ENCODE results near the gene ACTN1. TPM values are rescaled to one million over a fixed set of nuclear protein-coding genes. Genes with fewer than 3 reads are reported as not detected.

The ACTN1 gene
- polyA plus RNA-seq, 3 donors, result 41.4 to 75.0 (median 69.4) TPM

DNA sequence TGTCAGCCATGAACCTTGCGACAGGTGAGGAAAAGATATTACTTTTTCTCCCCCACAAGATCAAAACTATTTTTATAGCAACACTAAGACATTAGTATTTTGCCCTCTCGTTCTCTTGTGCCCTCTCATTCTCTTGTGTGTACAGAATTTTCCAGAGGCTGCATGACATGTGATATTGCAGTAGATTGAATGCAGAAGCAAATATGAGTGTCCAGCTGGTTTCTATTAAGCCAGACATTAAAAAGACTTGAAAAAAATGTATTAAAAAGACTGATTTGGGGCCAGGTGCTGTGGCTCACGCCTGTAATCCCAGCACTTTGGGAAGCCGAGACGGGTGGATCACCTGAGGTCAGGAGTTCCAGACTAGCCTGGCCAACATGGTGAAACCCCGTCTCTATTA is 122.5 kb downstream of the ACTN1 start:
- TF ChIP-seq, protein P1, sequence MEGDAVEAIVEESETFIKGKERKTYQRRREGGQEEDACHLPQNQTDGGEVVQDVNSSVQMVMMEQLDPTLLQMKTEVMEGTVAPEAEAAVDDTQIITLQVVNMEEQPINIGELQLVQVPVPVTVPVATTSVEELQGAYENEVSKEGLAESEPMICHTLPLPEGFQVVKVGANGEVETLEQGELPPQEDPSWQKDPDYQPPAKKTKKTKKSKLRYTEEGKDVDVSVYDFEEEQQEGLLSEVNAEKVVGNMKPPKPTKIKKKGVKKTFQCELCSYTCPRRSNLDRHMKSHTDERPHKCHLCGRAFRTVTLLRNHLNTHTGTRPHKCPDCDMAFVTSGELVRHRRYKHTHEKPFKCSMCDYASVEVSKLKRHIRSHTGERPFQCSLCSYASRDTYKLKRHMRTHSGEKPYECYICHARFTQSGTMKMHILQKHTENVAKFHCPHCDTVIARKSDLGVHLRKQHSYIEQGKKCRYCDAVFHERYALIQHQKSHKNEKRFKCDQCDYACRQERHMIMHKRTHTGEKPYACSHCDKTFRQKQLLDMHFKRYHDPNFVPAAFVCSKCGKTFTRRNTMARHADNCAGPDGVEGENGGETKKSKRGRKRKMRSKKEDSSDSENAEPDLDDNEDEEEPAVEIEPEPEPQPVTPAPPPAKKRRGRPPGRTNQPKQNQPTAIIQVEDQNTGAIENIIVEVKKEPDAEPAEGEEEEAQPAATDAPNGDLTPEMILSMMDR (IDR thresholded peaks at IDR 0.05), result no peak
- H3K4me1 Mint-ChIP-seq, result no peaks in the 10 kb centered on the region
- no peaks in the 10 kb centered on the region for H4K20me1 ChIP-seq (ENCODE audit: insufficient read depth, low read length)
- intact Hi-C loops (cut with micrococcal nuclease), result no loop called here
- no peak overlapping the region for H3K4me2 ChIP-seq (replicated peaks; ENCODE audit: extremely low read depth, low read length, poor library complexity, severe bottlenecking)
- no peaks in the 10 kb centered on the region for H3K4me1 ChIP-seq (ENCODE audit: control insufficient read depth in 1 of 2, insufficient read depth in 2 of 2, low read length in 2 of 2)
- no peak overlapping the region for H3K4me3 ChIP-seq (replicated peaks in 1 of 3; ENCODE audit: low read depth in 2 of 3, low read length in 3 of 3)
- no peak overlapping the region for H3K9ac ChIP-seq (ENCODE audit: insufficient read depth, low read length, poor library complexity, severe bottlenecking)
- H3K27me3 Mint-ChIP-seq (ENCODE audit: low read depth in 3 of 3), result peaks cover 0 to 2% (median 1%) of the 10 kb centered on the region in 3 donors
- H3K36me3 ChIP-seq (replicated peaks in 1 of 2; ENCODE audit: control insufficient read depth in 1 of 2, insufficient read depth in 2 of 2, low read length in 2 of 2), result no peaks in the 10 kb centered on the region
- no peak overlapping the region for H3K4me3 Mint-ChIP-seq
- peak overlapping the region in 1 of 7 donors; percentile 42 for H3K27ac Mint-ChIP-seq
- H3K27ac ChIP-seq (ENCODE audit: low read depth in 1 of 2, low read length in 2 of 2), result no peak overlapping the region
- H3K79me2 ChIP-seq (ENCODE audit: insufficient read depth, low read length), result no peaks in the 10 kb centered on the region
- H3K36me3 Mint-ChIP-seq, result no peaks in the 10 kb centered on the region
- no peak overlapping the region for H2AFZ ChIP-seq (ENCODE audit: insufficient read depth, low read depth, low read length, poor library complexity, severe bottlenecking)
- DNase-seq, result no peak
- WGBS (ENCODE audit: insufficient coverage), result 91% methylated on average over 4 of the region's 6 CpGs
- peaks cover 4 to 18% of the 10 kb centered on the region in 2 donors for H3K9me3 ChIP-seq (replicated peaks in 1 of 2; ENCODE audit: control insufficient read depth in 1 of 2, insufficient read depth in 1 of 2, low read length in 2 of 2)
- no peaks in the 10 kb centered on the region for H3K27me3 ChIP-seq (ENCODE audit: control insufficient read depth in 2 of 2, insufficient read depth in 2 of 2, low read length in 2 of 2)
- peaks cover 3 to 18% (median 11%) of the 10 kb centered on the region in 7 donors for H3K9me3 Mint-ChIP-seq

DNA sequence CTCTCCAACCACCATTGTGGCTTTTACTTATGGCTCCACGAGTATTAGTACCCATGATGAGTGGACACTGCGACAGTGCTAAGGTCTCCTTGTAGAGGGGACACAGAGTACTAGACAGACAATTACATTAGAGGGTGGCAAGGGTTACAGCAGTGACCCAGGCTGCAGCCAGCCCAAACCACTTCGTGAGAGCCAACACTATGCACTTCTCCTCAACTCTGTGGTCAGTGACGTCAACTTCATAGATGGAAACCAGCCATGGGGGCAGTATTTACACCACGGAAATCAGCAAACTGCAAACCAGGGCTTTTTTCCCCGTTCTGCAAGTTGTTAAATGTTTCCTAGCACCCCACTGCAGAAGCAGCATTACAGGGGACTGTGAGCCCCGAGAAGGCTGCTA is 124.7 kb downstream of the ACTN1 start:
- Histone ChIP-seq H3K27ac (ENCODE audit: low read depth in 1 of 2, low read length in 2 of 2) (no peak overlapping the region), H3K4me3 (replicated peaks in 1 of 3; ENCODE audit: low read depth in 2 of 3, low read length in 3 of 3) (no peak overlapping the region), H2AFZ (ENCODE audit: insufficient read depth, low read depth, low read length, poor library complexity, severe bottlenecking) (no peak overlapping the region), H3K4me1 (ENCODE audit: control insufficient read depth in 1 of 2, insufficient read depth in 2 of 2, low read length in 2 of 2) (no peaks in the 10 kb centered on the region), H3K27me3 (ENCODE audit: control insufficient read depth in 2 of 2, insufficient read depth in 2 of 2, low read length in 2 of 2) (no peaks in the 10 kb centered on the region), H3K4me2 (replicated peaks; ENCODE audit: extremely low read depth, low read length, poor library complexity, severe bottlenecking) (no peak overlapping the region), H3K79me2 (ENCODE audit: insufficient read depth, low read length) (no peaks in the 10 kb centered on the region), H3K9ac (ENCODE audit: insufficient read depth, low read length, poor library complexity, severe bottlenecking) (no peak overlapping the region), H3K9me3 (replicated peaks in 1 of 2; ENCODE audit: control insufficient read depth in 1 of 2, insufficient read depth in 1 of 2, low read length in 2 of 2) (peaks cover 4 to 18% of the 10 kb centered on the region in 2 donors), H3K36me3 (replicated peaks in 1 of 2; ENCODE audit: control insufficient read depth in 1 of 2, insufficient read depth in 2 of 2, low read length in 2 of 2) (no peaks in the 10 kb centered on the region), H4K20me1 (ENCODE audit: insufficient read depth, low read length) (no peaks in the 10 kb centered on the region)
- H3K36me3 Mint-ChIP-seq, result no peaks in the 10 kb centered on the region
- no peak for DNase-seq
- H3K9me3 Mint-ChIP-seq, result peaks cover 3 to 18% (median 11%) of the 10 kb centered on the region in 7 donors
- no peak overlapping the region for H3K27ac Mint-ChIP-seq
- WGBS (ENCODE audit: insufficient coverage), result 79% methylated on average over 4 of the region's 7 CpGs
- TF ChIP-seq, protein P1 (IDR thresholded peaks at IDR 0.05), result no peak
- intact Hi-C loops (cut with micrococcal nuclease), result no loop called here
- H3K4me3 Mint-ChIP-seq, result no peak overlapping the region
- H3K4me1 Mint-ChIP-seq, result no peaks in the 10 kb centered on the region
- H3K27me3 Mint-ChIP-seq (ENCODE audit: low read depth in 3 of 3), result peaks cover 0 to 5% (median 0%) of the 10 kb centered on the region in 3 donors

Data from CD14-positive monocyte (primary cell).